GM19099 (cell line): ENCODE data around the gene ZNRF1.

Source experiments
- POLR2A ChIP-seq: IDR thresholded peaks from 3 replicates; pipeline ENCODE4 v1.6.1; 2011; ENCODE audit warnings: low read depth; ENCODE audit not compliant: insufficient read length; ENCODE audit errors: extremely low read depth

Gene ZNRF1

DNA sequence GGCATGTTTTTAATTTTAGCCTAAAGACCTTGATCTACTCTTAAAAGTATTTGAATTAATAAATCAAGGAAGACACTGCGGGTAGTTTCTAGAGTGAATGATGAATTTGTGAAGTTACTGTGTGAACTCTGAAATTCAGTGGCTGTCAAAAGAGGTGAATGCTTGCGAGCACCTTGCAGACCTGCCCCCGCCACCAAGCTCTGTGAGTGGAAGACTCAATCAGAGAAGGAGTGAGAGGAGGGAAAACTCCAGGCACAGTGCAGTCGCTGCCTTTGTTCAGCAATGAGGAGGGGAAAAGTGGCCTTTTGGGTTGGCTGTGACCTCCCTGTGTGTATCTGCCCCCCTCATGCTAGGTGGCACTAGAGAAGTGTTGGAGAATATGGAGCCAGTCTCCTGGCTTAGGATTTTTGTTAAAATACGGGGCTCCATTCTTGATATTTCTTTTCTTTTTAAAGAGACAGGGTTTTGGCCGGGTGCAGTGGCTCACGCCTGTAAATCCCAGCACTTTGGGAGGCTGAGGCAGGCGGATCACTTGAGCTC, 64.8 kb downstream of the ZNRF1 start:
- no peak for TF ChIP-seq POLR2A

DNA sequence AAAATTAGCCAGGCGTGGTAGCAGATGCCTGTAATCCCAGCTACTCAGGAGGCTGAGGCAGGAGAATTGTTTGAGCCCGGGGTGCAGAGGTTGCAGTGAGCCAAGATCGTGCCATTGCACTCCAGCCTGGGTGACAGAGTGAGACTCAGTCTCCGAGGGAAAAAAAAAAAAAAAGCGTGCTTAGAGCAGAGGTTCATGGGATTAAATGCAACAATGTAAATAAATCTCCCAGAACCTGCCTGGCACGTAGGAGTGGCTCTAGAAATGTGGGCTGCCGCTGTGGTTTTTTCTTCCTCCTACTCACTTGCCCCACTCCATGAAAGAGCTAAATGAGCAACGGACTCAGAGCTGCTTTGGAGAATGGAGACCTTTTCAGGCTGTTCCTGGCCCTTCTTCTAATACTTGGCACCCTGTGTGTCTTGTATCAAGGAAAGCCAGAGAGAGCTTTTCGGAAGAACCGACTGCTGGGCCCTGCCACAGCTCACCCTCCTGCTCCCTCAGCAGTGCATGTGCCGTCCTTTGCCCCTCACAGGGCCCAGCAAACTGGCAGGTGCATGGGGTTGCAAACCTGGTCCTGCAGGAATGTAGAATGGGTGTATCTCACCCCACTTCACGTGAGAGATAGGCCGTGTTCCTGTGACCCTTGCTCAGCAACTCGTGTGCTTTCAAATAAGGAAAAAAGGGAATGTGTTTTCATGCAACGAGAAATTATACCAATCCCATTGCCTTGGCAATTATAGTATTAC, 65.8 kb downstream of the ZNRF1 start:
- no peak for TF ChIP-seq POLR2A

DNA sequence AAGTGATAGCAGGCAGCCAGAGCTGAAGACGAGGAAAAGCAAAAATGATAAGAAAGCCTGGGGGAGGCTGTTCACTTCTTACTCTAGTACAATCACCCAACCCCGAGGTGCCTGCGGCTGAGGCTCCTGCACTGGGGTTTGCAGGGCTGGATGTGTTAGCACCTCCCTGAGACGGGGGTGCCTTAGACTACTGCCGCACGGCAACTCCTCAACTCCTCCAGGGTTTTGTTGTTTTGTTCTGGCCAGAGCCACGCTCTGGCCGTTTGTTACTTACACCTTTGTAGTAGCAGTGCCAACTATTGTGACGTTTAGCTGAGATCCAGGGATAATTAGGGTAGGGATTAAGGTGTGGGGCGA, 66.3 kb downstream of the ZNRF1 start:
- TF ChIP-seq POLR2A, result no peak

DNA sequence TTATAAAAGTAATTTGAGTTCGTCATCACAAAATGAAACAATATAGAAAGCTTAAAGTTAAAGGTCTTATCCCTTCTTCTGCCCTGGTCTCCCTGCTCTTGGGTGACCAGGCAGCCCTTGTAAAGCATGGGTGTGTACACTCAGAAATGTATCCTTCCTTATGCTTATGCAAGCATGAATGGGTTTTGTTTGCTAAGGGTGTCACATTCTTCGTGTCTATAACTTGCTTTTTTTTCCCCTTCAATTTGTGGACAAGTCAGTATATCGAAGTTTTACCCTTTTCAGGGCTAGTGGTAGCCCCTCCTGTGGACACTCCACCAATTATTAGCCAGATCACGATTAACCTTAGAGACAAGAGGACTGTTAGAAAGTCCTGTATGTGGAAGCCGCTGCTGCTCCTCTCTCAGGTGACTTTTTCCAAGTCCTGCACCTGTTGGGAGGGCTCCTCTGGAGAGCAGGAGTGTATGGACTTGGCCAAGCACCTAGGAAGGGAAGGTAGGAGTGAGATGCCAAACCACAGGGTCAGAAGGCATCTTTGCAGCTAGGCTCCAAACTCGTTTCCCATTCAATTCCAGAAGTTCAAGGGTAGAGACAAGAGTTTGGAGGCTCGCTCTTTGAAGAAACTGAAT, 66.8 kb downstream of the ZNRF1 start:
- no peak for TF ChIP-seq POLR2A

DNA sequence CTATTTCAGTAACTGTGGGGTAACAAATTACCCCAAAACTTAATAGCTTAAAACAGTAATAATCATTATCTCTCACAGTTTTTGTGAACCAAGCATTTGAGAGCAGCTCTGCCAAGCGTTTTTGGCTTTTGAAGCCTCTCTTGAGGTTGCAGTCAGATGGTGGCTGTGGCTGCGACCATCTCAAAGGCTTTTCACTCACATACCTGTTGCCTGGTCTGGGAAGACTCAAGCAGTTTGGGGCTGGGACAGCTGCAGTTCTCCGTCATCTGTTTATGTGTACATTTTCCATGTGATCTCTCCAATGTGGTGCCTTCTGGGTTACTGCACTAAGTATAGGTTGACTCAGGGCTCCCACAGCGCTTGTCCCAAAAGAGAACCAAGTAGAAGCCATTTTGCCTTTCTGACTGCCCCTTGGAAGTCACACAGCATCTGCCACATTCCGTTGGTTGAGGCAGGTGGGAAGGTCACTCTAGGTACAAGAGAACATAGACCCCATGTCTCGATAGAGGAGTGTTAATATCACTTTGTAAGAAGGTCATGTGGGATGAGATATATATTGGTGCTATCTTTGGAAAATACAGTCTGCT, 68.1 kb downstream of the ZNRF1 start:
- TF ChIP-seq POLR2A, result no peak

DNA sequence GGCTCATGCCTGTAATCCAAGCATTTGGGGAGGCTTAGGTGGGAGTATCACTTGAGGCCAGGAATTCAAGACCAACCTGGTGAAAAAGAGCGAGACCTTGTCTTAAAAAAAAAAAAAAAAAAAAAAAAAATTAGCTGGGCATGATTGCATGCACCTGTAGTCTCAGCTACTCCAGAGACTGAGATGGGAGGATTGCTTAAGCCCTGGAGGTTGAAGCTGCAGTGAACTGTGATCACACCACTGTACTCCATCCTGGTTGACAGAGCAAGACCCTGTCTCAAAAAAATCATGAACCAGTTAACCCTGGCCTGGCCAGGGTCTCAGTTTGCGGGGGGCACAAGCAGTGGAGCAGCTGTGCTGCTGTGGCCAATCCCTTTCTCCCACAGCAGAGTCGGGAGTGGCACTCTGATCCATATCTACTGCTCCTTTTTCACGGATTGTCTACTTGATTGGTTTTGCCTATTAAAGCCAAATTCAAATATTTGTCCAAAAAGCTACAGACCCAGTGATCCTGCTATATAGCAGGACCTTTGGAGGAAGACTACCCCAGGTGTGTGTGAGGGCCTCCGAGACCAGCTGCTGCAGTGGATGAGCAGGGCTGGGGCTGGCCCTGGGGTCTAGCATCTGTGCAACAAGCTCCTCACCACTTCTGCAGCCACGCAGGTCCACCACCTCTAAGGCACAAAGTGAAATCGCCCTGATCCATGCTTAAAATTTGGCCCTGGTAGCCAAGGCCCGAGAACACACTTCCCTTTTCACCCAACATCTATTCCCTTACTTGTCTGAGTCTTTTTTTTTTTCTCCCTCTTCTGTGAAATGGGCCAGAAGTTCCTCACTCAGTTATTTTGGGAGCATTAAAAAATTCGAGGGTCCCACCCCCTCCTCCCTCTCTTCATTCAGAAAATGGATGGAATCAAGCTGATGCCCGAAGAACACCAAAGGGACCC, 69.5 kb downstream of the ZNRF1 start:
- no peak for TF ChIP-seq POLR2A

DNA sequence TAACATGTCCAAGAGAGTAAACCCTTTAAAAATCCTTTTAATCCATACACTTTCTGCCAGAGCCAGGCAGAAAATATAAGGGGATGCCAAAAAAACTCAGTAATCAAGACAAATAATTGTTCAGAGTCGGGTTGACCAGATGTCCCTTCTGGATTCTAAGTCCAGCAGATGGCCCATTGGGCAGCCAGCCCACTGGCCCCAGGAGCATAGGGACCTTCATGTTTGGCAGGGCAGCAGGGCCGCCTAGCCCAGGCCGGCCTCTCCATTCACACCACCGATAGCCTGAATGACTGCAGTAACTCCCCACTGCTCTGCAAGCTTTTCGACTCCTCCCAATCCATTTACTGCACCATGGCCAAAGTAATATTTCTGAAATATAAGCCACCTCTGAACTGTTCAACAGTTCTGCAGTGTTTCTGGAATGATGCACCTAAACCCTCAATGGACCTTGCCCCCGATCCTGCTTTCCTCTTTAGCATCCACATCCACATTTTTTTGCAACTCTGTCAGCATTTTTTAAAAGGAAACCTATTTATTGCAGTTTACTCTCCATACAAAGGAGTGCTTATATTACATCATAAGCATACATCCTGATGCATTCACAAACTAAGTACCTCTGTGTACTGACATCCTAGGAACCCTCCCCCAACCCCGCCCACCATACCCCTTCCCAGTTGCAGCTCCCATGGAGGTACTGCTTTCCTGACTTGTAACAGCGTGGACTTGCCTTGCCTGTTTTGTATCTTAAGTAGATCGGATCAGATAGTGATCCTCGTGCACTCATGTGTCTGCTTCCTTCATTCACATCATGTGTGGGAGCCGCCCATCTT, 71.4 kb downstream of the ZNRF1 start:
- no peak for TF ChIP-seq POLR2A

- no peak for TF ChIP-seq POLR2A
Observed at GRCh38 chr16:75071621-75072020, 72.8 kb downstream of the ZNRF1 start.

DNA sequence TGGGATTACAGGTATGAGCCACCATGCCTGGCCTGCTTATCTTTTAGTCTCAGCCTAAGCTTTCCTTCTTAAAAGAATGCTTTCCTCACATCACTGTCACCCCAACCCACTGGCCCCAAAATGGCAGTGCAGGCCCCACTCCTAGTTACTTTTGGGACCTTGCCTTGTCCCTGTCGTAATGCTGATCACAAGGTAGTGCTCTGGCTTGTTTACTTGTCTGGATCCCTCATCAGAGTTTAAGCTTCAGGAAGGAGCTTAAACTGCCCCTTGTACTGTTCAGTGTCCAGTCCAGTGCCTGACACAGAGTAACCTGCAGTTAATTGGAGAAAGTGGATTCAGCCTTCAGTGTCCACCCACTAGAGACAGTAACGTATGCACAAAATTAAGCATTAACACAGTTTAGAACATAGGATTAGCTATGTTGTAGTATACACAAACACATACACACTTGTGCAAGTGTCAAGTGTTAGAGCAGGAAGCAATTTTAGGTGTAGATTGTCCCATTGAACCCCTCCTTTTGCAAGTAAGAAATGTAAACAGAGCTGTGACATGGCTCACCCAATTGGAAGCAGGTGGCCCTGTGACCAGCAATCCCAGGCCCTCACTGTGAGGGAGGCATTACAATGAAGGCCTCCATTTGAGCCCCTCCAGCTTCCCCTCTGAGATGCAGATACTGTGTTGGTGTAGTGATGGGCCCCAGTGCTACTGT, 73.6 kb downstream of the ZNRF1 start:
- no peak for TF ChIP-seq POLR2A

DNA sequence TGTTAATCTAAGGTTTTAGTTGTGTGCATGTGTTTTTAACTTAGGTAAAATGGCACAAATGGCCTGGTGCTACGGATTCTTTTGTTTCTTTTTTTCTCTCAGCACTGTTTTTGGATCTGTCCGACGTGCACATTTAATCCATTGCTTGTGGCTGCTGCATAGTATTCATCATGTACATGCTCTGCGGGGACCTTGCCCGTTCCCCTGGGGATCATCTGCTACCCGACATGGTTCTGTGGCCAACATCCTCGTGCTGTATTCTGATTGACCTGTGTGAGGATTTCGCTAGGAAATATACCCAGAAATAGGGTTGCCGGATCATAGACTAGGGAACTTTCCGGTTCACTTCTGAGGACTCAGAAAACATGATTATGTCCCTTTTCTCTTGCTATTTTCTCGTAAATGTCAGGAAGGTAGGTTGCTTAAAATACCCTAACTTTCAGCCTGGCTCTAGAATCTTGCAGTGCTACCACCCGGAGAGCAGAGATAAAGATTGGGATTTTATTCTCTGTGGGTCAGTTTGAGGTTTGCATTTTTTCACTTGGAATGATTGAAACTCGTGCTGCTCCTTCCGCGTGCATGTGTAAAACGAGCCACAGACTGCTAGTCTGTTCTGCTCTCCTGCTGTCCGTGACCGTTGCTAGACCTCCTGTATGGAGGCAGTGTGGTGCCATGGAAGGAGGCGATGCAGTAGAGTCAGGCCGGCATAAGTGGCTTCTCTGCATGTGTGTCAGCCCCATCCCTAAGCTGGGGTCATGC, 74.9 kb downstream of the ZNRF1 start:
- TF ChIP-seq POLR2A, result no peak

GRCh38 chr16:75074304-75074793, 75.5 kb downstream of the ZNRF1 start:
- TF ChIP-seq POLR2A, result no peak

- TF ChIP-seq POLR2A, result peak; percentile 15
Observed at GRCh38 chr16:75074920-75075687, 76.3 kb downstream of the ZNRF1 start.
